LoVo (cell line): Measurements from ENCODE around the gene RPS6KA2.

Experiments
- DNase-seq: peaks from one replicate; pipeline ENCODE4 v3.0.0-alpha.2; 2016; ENCODE audit warnings: low spot score

Gene RPS6KA2

DNA sequence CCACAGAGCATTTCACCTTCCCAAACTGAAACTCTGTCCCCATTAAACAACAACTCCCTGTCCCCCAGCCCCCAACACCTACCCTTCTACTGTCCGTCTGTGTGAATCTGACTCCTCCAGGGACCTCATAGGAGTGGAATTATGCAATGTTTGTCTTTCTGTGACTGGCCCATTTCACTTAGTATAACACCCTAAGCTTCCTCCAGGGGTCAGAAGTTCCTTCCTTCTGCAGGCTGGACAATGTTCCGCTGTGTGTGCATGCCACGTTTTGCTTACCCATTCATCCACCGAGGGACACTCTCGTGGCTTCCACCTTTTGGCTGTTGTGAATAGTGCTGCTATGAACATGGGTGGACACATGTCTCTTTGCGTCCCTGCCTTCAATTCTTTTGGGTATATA, 206.7 kb downstream of the RPS6KA2 start:
- no peak for DNase-seq

DNA sequence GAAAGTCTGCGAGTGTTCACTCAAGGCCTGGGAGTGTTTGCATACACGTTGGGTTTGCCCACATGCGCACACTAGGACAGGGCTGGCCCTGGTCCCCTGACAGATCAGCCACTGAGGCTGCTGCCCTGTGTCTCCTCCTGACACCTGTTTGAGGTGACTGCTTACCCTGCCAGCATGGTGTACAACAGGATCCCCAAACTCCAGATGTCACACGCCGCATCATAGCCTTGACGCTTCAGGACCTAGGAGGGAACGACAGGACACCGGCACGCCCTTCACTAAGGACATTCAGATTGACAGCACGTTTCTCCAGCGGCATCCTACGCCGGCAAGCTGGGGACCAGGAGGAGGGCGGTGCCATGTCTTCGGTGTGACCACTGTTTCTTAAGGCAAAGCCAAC, 207.3 kb downstream of the RPS6KA2 start:
- no peak for DNase-seq

DNA sequence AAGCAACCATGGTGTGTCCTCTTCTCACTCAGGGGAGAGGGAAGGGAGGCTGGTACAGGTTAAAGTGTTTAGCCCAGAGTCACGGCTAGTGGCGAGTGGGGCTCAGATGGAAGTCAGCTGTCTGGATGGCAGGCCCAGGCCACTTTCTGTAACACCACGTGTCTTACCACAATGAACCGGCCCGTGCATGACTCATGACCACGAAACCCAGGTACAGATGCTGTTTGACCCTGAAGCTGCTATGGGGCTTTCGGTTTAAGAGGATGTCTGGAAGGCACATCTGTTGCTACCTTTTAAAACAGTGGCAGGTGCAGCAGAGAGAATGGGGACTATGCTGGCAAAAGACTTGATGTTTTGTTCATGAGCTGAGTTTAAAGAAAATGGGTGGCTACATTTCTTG, 207.8 kb downstream of the RPS6KA2 start:
- no peak for DNase-seq

DNA sequence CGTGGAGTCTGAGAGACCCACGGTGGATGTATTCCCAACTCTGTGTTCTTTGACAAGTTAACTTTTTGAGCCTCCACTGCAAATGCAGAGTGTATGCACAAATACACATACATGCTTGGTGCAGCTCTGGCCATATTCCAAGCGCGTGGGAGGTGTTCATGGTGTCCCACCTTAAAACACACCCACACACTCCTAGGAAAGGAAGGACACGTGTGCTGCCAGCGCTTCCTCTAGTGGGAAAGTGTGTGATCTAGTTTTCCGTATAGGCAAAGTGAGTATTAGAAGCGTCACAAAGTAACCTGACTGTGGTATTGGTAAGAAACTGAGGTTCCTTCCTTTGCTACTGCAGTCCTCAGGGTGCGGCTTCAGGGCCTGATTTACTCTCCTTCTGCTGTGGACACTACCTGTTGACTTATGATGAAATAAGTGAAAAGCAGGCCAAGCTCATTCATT, 208.3 kb downstream of the RPS6KA2 start:
- DNase-seq, result no peak

DNA sequence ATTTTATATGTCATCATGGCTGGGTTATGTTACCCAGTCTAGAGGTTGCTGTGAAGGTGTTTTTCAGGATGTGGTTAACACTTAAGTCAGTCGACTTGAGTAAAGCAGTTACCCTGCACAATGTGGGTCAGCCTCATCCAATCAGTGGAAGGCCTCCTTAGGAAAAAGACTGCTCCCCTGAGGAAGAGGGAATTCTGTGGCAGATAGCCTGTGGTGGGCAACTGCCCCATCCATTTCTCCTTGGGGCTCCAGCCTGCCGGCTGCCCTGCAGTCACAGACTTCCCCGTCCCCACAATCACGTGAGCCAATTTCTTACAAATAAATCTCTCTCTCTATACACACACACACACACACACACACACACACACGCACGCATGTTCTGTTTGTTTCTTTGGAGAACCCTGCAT, 209.8 kb downstream of the RPS6KA2 start:
- no peak for DNase-seq

DNA sequence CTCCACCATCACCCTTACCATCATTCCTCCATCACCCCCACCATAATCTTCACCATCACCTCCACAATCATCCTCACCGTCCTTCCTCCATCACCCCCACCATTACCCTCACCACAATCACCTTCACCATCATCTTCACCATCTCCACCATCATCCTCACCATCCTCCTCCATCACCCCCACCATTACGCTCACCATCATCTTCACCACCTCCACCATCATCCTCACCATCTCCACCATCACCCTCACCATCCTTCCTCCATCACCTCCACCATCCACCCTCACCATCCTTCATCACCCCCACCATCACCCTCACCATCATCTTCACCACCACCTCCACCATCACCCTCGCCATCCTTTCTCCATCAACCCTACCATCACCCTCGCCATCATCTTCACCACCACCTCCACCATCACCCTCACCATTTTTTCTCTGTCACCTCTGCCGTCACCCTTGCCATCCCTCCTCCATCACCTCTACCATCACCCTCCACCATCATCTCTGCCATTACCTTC, 211.2 kb downstream of the RPS6KA2 start:
- DNase-seq, result no peak

DNA sequence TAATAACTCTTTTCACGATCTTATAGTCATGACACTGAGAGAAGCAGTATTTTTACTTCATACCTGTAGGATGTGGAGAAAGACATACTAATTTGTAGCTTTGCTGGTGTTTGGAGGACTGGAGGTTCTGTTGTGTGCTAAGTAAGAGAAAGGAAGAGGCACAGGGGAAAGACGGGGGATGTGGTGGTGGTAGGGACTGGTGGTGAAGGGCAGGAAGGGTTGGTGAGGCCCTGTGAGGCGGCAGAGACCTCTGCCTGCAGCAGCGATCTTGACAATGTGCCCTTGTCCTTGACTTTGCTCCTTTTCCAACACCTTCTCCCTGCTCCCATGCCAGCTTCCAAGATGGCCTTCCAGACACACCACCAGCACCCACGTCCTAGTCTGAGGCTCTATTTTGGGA, 211.7 kb downstream of the RPS6KA2 start:
- no peak for DNase-seq

DNA sequence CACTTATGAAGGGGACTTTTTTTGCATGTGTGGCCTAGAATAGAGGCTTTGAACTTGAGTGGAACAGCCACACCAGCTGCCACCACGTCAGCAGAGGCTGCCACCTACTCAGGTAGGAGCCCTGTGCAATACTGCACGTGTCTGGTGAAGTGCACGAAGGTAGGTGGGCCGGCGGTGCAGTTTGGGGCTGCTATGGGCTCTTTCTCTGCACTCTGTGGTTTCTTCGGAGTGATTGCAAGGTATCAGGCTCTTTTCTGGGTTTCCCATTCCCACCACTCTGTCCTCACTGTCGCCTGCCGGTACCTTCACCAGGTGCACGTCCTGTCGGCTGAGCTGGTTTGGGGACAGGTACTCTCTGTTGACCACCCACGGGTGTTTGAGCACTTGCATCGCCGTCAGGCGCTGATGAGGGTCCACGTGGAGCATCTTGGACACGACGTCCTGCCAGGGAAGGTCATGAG, 213.5 kb downstream of the RPS6KA2 start:
- no peak for DNase-seq

DNA sequence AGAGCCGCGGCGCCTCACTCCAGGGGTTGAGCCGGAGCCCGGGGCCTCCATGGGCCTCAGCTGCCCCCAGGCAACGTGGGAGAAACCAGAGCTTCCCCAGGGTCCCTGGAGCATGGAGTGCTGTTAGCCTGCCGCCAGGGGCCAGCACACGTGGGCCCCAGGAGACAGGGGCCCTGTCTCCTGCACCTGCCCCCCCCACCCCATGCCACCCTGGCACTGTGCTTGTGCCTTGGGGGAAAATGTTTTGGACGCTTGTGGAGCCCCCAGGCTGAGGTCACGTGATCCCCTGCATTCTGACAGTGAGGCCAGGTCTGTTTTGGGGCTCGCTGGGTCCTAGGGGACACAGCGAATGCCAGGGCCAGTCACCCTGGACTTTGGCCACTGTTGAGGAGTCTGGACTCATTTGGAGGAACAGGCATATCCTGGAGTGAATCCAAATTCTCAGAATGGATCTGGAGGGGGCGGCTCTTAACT, 214.1 kb downstream of the RPS6KA2 start:
- DNase-seq, result no peak

DNA sequence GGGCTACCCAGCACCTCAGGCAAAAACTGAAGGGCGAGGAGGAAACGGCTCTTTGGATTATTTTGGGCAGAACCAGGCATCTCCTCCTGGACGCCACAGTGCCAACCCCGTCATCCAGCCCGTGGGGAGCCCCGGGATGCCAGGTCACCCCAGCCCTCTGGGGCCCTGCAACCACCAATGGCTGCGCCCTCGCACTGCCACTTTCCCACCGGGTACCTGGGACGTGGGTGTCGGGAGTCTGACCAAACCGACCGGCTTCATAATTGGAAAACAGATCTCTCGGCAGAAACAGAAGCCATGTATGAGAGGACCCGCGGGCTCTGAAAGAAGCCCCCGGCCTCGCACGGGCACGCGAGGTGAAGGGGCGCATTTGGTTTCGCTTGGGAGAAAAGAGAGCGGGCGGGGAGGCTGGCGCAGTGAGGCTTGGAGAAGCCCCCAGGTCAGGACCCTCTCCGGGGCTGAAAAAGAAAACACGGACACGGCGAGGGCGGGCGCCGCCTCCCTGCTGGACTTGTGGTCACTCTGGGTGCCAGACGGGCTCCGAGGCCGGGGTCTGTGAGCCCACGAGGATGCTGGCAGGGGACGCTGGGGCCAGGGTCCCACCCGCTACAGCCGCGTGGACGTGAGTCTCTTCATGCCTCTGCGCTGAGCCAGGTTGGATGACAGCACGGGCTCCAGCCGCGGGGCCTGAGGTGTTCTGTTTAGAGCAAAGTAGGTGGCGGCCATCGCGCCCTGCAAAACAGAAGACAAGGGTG, 214.7 kb downstream of the RPS6KA2 start:
- no peak for DNase-seq

DNA sequence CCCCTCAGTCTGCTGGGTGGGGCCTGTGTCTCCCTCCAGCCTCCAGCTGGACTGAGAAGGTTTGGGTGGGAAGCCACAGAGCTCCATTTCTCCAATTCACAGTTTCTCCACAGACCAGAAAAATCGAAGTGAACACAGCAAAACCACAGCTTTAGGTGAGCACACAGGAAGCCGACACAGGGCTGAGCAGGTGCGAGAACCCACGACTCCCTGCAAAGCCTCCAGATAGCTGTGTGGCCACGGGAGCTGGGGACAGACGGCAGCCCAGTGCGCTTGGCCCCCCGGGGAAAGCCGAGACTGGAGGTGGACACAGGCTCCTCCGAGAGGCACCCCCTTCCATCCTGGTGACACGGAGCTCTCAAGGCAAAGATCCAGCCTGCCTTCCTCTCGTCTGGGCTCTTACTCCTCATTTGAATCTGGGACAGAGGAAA, 215.3 kb downstream of the RPS6KA2 start:
- DNase-seq, result no peak

DNA sequence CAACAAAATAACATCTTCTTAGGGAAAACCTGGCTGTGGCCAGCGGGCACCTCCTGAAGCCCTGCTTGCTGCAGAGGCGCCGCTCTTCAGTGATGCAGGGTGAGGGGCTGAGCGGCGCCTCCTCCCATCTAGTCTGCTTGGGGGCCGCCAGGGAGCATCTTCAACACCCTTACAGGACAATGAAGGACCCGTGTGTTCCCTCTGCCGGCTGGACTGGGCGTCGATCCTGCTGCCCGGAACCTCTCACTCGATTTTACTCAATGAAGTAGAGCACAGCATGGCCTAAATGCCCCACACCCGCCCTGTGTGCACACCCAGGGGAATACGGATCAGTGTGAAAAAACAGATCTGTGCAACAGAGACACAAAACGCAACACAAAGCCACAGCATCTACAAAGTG, 215.8 kb downstream of the RPS6KA2 start:
- no peak for DNase-seq

DNA sequence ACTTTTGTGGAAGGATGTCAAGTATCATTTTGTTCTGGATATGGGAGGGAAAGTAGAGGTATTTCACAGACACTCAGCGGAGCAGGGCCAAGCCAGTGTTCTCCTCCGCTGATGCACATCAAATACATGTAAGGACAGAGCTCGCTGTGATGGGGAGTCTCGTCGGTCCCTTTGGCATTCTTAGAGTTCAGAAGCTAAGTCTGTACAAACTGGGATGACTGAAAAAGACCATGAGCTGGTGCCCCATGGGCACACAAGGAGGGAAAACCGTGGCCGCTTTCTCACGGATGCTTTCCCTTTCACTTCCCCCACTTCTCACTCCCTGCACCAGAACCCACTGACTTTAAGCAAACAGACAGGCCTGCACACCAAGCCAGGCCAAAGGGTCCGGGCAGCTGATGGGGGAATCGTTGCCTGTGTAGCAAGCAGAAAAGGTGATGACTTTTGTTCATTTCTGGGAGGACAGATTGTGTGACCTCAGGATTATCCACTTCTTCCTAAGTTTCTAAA, 216.6 kb downstream of the RPS6KA2 start:
- DNase-seq, result no peak

DNA sequence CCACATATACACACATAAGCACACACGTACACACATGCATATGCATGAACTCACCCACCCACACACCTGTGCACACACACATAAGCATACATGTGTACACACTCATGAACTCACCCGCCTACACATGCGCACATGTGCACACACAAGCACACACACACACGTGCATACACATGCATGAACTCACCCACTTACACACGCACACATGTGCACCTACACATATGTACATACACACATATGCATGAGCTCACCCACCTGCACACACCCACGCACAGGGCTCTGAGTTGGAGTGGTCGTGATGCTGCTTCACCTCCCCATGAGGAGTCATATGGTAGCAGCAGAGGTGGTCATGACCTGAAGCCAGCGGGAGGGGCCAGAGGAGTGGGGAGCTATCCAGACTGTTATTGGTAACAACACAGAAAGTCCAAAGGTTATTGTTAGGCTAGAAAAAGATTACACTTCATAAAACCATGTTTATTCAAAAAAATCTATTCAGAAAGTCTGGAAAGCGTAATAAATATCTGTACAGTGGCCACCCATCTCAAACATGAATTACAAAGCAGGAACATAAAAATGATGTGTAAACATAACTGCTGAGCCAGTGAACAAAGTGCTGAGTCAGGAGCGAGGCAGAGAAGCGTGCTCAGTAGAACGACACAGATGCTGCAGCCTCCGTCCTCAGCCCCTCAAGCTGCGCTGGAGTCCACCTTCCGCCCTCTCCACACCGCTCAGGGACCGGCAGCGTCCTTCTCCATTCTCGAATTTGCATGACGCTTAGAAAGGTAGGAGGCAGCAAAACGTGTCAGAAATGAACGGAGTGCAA, 217.9 kb downstream of the RPS6KA2 start:
- DNase-seq, result no peak

DNA sequence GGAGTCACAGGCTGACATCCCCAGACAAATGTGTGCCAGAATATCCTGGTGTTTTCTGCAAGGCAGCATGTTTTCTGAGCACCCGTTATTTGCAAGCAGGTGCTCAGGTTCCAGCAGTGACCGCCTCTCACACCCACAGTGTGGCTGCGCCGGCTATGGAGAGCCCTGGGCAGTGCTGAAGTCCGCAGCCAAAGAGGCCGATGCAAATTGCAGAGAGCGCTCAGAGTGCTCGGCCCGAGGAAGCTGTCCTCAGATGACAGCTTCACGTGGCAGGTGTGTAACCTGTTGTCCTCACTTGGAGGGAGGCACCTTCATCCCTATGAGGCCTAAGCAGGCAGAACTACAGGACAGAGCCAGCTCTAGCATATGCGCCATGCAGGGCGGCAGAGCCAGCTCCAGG, 220.9 kb downstream of the RPS6KA2 start:
- no peak for DNase-seq

DNA sequence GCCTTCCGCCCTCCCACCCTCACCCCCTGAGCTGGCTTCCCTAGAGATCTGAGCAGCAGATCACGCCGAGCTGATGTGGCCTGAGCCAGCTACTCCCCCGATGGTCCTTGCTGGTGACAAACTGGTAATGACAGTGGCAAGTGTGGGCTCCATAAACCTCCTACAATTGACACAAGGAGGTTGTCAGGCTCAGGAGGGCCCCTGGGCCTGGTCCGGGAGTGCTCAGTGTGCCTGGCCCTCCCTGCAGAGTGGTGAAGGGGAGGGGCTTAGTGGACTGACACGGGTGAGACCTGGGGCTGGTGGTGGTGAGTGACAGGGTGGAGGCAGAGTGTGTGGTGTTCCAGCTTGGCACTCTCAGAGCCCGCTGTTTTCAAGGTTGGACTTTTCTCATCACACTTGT, 221.7 kb downstream of the RPS6KA2 start:
- DNase-seq, result no peak

DNA sequence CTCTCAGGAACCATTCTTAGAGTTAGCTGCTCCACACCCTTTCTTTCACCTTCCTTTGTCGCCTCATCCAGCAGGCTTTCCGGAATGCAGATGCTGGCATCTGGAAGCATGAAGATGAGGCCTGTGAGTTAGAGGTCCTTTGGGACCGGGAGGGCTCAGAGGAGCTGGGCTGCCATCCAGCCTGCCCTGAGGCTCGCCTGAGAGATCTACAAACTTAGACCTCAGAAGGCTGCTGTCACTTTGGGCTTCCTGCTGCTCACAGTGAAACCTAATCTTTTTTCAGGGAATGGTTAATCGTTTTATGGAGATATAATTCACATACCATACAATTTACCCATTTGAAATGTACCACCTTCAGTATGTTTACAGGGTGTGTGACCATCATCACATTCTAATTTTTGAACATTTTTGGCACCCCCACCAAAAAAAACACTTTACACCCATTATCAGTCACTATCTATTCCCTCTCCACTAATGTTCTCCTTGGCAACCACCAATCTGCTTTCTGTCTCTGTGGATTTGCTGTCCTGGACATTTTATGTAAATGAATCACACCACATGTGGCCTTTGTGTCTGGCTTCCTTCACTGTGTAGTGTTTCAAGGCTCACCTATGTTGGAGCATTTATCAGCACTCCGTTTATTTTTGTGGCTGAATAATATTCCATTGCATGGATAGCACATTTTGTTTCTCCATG, 224.3 kb downstream of the RPS6KA2 start:
- no peak for DNase-seq

DNA sequence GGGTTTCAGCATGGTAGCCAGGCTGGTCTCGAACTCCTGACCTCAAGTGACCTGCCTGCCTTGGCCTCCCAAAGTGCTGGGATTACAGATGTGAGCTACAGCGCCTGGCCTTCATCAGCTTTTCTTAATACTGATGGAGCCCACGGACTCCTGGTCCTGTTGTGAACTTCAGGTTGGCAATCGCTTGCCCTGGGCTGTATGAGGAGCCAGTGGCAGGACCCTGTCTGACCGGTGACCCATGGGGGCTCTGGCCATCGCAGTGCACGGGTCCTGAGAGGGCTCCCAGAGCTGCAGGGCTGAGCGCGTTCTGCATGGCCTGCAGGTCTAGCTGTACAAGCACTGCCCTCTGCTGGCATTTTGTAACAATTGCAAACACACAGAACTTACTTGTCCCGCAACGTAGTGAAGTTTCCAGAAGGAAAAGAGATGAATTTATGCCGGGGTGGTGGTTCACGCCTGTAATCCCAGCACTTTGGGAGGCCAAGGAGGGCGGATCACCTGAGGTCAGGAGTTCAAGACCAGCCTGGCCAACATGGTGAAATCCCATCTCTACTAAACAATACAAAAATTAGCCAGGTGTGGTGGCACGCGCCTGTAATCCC, 226.3 kb downstream of the RPS6KA2 start:
- DNase-seq, result peak; percentile 67

DNA sequence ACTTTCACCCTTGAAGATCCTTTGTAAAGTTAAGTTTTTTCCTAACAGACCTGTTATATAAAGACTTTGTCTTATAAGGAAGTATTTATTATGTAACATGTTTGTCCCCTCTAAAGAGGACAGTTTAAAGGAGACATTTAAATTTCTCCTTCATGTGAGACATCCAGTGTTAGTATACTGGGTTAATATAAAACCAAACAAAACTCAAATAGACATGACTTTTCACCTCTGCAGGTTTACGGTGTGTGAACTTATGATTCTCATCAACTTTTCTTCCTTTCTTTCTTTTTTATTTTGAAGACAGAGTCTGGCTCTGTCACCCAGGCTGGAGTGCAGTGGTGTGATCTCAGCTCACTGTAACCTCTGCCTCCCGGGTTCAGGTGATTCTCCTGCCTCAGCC, 226.9 kb downstream of the RPS6KA2 start:
- DNase-seq, result no peak

DNA sequence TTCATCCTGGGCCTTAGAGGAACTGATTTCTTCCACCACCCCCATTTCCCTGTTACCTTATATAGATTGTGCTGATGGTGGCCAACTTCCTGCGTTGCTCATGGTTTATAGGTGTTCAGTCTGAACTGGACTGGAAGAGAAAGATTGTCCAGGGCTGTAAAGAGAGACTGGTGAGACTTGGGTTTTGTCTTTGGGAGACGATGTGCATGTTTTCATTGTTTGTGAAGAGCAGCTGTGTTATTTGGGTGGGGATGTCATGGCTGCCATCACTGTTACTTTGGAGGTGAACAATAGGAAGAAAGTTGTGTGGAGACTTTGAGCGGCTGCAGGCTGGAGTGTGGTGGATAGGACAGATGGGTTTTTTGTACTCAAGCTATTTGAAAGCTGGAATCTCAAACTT, 228.7 kb downstream of the RPS6KA2 start:
- no peak for DNase-seq

DNA sequence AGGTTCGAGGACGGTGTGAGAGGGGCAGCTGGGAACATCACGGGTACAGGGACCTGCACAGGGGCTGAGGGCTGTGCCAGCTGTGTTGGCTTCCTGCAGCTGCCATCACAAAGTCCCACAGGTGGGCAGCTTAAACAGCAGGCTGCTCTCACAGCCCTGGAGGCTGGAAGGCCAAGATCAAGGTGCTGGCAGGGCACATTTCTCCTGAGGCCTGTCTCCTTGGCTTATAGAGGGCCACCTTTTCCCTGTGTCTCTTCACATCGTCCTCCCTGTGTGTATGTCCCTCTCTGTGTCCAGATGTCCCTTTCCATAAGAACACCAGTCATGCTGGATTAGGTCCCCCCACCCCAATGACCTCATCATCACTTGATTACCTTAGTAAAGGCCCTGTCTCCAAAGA, 229.2 kb downstream of the RPS6KA2 start:
- no peak for DNase-seq

DNA sequence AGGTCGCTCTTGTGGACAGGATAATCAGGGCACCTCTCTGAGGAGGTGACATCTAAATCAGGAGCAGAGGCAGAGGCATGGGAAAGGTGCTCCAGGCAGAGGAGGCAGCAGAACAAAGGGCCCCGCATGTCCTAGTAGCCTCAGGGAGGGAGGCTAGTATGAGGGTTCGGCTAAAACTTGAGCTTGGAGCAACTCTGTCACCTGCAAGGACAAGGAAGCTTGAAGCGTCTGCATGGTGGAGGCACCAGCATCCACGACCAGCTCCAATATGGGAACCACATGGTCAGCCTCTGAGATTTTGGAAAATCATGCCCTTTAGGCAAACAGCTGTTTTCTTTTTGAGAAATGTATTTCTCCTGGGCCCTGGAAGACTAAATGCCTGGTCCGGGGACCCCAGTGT, 231.3 kb downstream of the RPS6KA2 start:
- no peak for DNase-seq
